ENCODE data around the gene MT1B. TPM values are rescaled to one million over a fixed set of nuclear protein-coding genes. Genes with fewer than 3 reads are reported as not detected.

MT1B gene
- total and polyA plus RNA-seq, 2 of the 13 experiments (the other 11 are each of a cell fraction or from before 2014, with no cell fraction given) = 0.89 TPM; not detected in 1

DNA sequence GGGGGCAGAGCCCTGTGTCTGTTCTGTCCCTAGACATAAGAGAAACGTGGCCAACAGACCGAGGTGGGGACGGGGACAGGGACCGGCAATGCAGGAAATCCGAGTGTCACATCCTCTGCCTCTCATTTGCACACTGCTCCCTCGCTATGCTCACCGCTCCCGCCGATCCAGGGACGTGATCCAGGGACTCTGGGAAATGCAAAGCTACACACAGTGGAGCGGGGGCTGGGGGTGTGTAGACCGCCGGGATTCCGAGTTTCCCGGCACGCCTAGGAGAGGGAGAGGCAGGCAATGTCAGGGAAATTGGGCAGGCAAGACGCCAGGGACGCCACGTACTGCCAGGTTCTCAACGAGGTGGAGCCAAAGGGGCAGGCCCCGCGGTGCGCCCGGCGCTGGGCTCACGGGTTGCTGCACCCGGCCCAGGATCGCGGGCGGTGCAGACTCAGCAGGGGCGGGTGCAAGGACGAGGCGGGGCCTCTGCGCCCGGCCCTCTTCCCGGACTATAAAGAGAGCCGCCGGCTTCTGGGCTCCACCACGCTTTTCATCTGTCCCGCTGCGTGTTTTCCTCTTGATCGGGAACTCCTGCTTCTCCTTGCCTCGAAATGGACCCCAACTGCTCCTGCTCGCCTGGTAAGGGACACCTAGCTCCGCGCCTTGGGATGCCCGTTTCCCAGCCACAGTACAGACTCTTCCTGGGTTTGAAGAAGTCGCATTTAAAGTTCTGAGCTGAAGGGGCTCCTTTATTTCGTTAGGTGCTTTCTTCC is 30.4 kb downstream of the MT1B start, which contains the start of gene MT1X (continued):
- TF ChIP-seq, protein P1, sequence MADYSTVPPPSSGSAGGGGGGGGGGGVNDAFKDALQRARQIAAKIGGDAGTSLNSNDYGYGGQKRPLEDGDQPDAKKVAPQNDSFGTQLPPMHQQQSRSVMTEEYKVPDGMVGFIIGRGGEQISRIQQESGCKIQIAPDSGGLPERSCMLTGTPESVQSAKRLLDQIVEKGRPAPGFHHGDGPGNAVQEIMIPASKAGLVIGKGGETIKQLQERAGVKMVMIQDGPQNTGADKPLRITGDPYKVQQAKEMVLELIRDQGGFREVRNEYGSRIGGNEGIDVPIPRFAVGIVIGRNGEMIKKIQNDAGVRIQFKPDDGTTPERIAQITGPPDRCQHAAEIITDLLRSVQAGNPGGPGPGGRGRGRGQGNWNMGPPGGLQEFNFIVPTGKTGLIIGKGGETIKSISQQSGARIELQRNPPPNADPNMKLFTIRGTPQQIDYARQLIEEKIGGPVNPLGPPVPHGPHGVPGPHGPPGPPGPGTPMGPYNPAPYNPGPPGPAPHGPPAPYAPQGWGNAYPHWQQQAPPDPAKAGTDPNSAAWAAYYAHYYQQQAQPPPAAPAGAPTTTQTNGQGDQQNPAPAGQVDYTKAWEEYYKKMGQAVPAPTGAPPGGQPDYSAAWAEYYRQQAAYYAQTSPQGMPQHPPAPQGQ (CRISPR knock-in tag; IDR thresholded peaks at IDR 0.05; ENCODE audit: borderline replicate concordance) = no peak
- TF ChIP-seq ZNF569 (CRISPR knock-in tag; IDR thresholded peaks at IDR 0.05; ENCODE audit: borderline replicate concordance) = no peak
- TF ChIP-seq KLF16 (CRISPR knock-in tag; IDR thresholded peaks at IDR 0.05) = 0 out of 4 replicates have a peak, but pooled peaks have one; percentile 35 to 57
- TF ChIP-seq RBM22 (optimal IDR thresholded peaks at IDR 0.05; ENCODE audit: low read length) = no peak
- peak; percentile 84 for TF ChIP-seq PHF21A (CRISPR knock-in tag; IDR thresholded peaks at IDR 0.05)
- TF ChIP-seq, protein P2, sequence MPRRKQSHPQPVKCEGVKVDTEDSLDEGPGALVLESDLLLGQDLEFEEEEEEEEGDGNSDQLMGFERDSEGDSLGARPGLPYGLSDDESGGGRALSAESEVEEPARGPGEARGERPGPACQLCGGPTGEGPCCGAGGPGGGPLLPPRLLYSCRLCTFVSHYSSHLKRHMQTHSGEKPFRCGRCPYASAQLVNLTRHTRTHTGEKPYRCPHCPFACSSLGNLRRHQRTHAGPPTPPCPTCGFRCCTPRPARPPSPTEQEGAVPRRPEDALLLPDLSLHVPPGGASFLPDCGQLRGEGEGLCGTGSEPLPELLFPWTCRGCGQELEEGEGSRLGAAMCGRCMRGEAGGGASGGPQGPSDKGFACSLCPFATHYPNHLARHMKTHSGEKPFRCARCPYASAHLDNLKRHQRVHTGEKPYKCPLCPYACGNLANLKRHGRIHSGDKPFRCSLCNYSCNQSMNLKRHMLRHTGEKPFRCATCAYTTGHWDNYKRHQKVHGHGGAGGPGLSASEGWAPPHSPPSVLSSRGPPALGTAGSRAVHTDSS (CRISPR knock-in tag; conservative IDR thresholded peaks at IDR 0.05) = 0 out of 2 replicates have a peak, but pooled peaks have one; percentile 29
- TF ChIP-seq ETV6 (CRISPR knock-in tag; conservative IDR thresholded peaks at IDR 0.05) = no peak
- TF ChIP-seq ARNT2 (CRISPR knock-in tag; IDR thresholded peaks at IDR 0.05; ENCODE audit: low read depth) = peak; percentile 95
- peak; percentile 61; the same call in 1 of the 2 replicates for TF ChIP-seq ZNF3 (CRISPR knock-in tag; IDR thresholded peaks at IDR 0.05)
- TF ChIP-seq KDM5A (IDR thresholded peaks at IDR 0.05; ENCODE audit: borderline replicate concordance, low read length) = peak; percentile 27; the same call in 1 of the 2 replicates
- no peak for TF ChIP-seq JARID2 (CRISPR knock-in tag; IDR thresholded peaks at IDR 0.05; ENCODE audit: insufficient replicate concordance)
- TF ChIP-seq GATAD2A (CRISPR knock-in tag; IDR thresholded peaks at IDR 0.05) = peak; percentile 14; the same call in 1 of the 2 replicates
- TF ChIP-seq FOSL1 (CRISPR knock-in tag; IDR thresholded peaks at IDR 0.05; ENCODE audit: borderline replicate concordance) = no peak
- TF ChIP-seq NFKB2 (CRISPR knock-in tag; IDR thresholded peaks at IDR 0.05; ENCODE audit: borderline replicate concordance) = peak; percentile 73; the same call in 1 of the 2 replicates
- TF ChIP-seq HNRNPH1 (optimal IDR thresholded peaks at IDR 0.05; ENCODE audit: low read depth, low read length) = no peak
- TF ChIP-seq ZNF558 (CRISPR knock-in tag; IDR thresholded peaks at IDR 0.05; ENCODE audit: borderline replicate concordance) = peak; percentile 87; the same call in 1 of the 2 replicates
- peak; percentile 33; the same call in 1 of the 2 replicates for TF ChIP-seq HMG20A (CRISPR knock-in tag; IDR thresholded peaks at IDR 0.05; ENCODE audit: borderline replicate concordance)
- peak; percentile 83; the same call in 1 of the 2 replicates for TF ChIP-seq MXD4 (CRISPR knock-in tag; IDR thresholded peaks at IDR 0.05)
- no peak for TF ChIP-seq SMC3 (IDR thresholded peaks at IDR 0.05; ENCODE audit: low read length)
- TF ChIP-seq, protein P3, sequence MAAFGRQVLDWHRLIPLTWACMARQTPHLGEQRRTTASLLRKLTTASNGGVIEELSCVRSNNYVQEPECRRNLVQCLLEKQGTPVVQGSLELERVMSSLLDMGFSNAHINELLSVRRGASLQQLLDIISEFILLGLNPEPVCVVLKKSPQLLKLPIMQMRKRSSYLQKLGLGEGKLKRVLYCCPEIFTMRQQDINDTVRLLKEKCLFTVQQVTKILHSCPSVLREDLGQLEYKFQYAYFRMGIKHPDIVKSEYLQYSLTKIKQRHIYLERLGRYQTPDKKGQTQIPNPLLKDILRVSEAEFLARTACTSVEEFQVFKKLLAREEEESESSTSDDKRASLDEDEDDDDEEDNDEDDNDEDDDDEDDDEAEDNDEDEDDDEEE (CRISPR knock-in tag; IDR thresholded peaks at IDR 0.05) = no peak
- TF ChIP-seq, protein P4, sequence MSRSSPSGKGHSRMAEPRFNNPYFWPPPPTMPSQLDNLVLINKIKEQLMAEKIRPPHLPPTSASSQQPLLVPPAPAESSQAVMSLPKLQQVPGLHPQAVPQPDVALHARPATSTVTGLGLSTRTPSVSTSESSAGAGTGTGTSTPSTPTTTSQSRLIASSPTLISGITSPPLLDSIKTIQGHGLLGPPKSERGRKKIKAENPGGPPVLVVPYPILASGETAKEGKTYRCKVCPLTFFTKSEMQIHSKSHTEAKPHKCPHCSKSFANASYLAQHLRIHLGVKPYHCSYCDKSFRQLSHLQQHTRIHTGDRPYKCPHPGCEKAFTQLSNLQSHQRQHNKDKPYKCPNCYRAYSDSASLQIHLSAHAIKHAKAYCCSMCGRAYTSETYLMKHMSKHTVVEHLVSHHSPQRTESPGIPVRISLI (CRISPR knock-in tag; IDR thresholded peaks at IDR 0.05; ENCODE audit: borderline replicate concordance) = peak; percentile 30; the same call in 1 of the 2 replicates
- no peak for TF ChIP-seq TBP (CRISPR knock-in tag; IDR thresholded peaks at IDR 0.05)
- peak; percentile 70; the same call in 1 of the 2 replicates for TF ChIP-seq ZIK1 (CRISPR knock-in tag; IDR thresholded peaks at IDR 0.05; ENCODE audit: borderline replicate concordance, low read depth)
